ENCODE measurements around the gene TXN2.

DNA sequence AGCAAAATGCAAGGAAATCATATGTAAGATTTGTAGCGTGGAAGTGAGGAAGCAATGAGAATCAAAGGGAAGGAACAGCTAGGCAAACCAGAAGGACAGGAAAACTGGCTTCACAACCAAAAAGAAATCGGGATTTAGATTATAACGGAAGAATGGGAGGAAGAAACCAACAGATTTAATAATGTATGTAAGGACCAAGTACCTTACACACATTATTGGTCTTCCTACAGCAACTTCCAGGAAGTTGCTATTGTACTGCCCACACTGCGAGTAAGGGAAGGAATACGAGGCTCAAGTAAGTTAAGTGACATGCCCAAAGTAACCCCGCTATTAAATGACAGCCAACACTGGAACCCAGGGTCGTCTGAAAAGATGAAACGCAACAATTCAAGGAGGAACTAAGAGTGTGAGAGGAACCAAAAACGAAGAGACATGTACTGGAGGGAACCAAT, 473 bp downstream of the TXN2 start:
- TF ChIP-seq SIN3A (IDR thresholded peaks at IDR 0.05; ENCODE audit: borderline replicate concordance, insufficient read depth, low read length) = no peak
- no peak for TF ChIP-seq TAF1 (IDR thresholded peaks at IDR 0.05; ENCODE audit: borderline replicate concordance, insufficient read depth, low read length)
- TF ChIP-seq, protein P1, sequence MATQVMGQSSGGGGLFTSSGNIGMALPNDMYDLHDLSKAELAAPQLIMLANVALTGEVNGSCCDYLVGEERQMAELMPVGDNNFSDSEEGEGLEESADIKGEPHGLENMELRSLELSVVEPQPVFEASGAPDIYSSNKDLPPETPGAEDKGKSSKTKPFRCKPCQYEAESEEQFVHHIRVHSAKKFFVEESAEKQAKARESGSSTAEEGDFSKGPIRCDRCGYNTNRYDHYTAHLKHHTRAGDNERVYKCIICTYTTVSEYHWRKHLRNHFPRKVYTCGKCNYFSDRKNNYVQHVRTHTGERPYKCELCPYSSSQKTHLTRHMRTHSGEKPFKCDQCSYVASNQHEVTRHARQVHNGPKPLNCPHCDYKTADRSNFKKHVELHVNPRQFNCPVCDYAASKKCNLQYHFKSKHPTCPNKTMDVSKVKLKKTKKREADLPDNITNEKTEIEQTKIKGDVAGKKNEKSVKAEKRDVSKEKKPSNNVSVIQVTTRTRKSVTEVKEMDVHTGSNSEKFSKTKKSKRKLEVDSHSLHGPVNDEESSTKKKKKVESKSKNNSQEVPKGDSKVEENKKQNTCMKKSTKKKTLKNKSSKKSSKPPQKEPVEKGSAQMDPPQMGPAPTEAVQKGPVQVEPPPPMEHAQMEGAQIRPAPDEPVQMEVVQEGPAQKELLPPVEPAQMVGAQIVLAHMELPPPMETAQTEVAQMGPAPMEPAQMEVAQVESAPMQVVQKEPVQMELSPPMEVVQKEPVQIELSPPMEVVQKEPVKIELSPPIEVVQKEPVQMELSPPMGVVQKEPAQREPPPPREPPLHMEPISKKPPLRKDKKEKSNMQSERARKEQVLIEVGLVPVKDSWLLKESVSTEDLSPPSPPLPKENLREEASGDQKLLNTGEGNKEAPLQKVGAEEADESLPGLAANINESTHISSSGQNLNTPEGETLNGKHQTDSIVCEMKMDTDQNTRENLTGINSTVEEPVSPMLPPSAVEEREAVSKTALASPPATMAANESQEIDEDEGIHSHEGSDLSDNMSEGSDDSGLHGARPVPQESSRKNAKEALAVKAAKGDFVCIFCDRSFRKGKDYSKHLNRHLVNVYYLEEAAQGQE (IDR thresholded peaks at IDR 0.05; ENCODE audit: insufficient read depth in 1 of 2, low read depth in 2 of 2, low read length in 2 of 2) = no peak
- no peak for TF ChIP-seq POLR2AphosphoS5 (IDR thresholded peaks at IDR 0.05; ENCODE audit: low read depth, low read length)
